IPS-NIHi7 (cell line): ENCODE data around the gene WLS.

Source experiments
- DNase-seq: peaks from one replicate; pipeline ENCODE4 v3.0.0; 2012; ENCODE audit warnings: mixed read lengths; ENCODE audit errors: extremely low spot score

Gene WLS

DNA sequence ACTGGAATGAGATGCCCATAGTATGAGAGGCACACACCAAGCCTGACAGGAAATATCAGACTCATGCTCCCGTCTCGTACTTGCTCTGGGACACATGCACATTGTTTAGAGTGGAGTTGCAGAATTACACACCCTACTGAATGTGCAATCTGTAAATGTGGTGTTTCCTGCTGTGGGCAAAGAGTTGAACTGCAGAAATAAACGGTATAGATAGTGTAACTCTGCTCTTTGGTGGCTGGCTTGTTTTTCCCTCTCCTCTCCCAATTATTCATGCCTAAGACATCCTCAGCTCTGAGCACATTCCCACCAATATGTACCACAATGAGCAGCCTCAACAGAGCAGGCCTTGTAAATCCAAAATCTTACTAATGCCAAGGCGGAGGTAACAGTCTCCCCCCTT is 91.8 kb downstream of the WLS start:
- no peak for DNase-seq

GRCh38 chr1:68136187-68136586 is 96.1 kb downstream of the WLS start:
- DNase-seq = no peak

- DNase-seq = no peak
Observed at GRCh38 chr1:68132426-68133130, 99.7 kb downstream of the WLS start.

DNA sequence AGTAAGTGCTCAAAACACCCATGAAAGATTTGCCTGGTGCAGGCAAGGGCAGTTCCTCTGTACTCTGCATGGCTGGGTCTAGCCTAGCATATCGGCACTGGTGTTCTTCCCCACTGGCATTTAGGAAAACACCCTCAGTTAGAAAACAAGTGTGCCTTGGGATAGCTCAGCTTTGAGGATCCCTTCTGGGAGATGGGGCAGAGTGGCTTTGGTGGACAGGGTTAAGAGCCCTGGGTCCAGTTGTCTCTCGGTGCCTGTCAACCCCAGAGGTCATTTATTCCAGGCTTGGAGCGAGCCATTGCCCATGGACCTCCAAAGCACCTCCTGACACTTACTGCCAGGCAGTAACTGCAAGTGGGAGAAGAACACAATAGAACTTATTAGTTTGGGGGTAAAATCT is 101.1 kb downstream of the WLS start:
- no peak for DNase-seq

DNA sequence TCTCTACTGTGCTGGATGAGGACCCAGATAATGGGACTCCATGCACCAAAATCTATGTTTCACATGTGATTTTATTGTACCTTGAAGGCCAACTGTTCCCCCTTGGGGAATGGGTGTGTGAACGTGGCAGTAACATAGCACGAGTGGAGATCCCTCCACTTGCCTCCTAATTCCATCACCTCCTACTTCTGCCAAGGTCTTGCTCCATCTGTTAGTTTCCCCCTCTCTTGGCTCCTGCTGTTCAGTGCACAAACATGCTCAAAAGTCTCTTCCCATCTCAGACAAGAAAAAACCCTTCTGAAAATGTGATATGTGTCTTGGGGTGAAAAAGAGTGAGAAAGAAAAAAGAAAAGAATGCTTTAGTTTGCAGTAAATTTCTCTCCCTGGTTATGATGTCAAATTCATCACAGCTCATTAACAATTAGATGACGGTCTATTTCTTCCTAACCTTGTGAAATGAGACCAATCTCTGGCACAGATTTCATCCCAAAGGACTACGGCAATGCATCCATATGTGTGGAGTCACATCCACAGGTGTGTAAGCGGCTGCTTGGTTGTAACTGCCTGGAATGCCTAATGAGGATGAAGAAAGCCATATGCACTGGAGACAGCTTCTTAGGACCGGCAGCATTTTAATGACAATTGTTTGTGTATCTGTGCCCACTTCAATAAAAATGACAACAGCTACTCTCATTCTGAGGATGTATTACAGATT is 102.6 kb downstream of the WLS start:
- DNase-seq = no peak

DNA sequence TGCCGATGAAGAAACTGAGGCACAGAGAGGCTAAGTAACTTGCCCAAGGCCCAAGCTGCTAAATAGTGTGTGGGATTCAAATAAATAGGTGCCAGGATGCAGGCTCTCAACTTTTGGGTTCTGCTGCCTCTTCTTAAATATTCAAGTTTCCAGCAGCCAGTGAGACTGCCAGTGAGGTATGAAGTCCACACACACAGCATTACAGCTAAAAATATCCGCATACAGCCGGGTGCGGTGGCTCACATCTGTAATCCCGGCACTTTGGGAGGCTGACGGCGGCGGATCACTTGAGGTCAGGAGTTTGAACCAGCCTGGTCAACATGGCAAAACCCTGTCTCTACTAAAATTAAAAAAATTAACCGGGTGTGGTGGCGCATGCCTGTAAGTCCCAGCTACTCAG is 103.5 kb downstream of the WLS start:
- DNase-seq = no peak

DNA sequence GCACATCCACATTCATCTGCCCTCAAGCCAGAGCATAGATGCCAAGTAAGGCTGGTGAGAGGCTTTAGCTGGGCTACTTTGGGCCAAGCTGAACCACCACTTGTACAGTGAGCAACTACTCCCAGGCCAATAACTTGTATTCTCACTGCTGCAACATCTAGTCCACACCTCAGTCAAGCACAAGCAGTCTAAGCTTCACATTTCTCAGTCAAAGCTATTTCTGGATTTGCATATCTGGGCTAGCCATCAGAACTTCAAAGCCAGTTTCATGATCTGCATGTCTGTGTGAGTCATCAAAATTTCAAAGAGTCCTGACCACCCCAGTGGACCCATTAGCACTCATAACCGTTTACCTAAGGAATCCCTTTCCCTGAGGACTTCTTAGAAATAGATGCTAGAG is 104.2 kb downstream of the WLS start:
- DNase-seq = peak; percentile 30

GRCh38 chr1:68121536-68121935 is 110.8 kb downstream of the WLS start:
- DNase-seq = no peak

DNA sequence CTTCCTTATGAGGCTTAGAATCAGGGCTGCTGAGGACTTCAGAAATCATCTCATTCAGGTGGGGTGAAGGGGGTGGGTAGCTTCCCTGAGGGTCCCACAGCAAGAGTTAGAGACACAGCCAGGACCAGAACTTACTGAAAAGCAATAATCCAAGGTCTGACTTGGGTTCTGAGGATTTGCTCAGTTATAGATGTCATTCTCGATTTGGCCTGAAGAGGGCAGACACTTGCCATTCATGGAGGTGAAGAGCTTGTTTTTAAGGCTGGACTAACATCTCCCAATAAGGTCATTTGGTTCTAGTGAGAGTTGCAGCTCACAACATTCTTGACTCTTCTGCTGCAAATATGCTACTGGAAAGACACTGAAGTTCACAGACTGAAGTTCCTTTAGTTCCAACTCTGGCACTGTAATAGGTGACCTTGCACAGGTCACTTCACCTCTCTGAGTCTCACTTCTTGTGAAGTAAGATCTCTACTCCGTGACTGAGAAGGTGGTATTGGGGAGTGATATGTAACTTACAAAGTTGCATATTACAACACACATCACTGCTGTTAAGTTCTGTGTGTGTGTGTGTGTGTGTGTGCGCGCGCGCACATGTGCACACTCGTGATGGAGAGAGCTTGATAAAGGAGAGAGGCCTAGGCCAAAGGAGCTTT is 112.1 kb downstream of the WLS start:
- DNase-seq = peak; percentile 77

- no peak for DNase-seq
Observed at GRCh38 chr1:68119445-68119844, 112.9 kb downstream of the WLS start.

- no peak for DNase-seq
Observed at GRCh38 chr1:68117416-68117815, 114.9 kb downstream of the WLS start.

- DNase-seq = peak; percentile 51
Observed at GRCh38 chr1:68116643-68117235, 115.6 kb downstream of the WLS start.

GRCh38 chr1:68115308-68115707 is 117.0 kb downstream of the WLS start:
- DNase-seq = no peak

DNA sequence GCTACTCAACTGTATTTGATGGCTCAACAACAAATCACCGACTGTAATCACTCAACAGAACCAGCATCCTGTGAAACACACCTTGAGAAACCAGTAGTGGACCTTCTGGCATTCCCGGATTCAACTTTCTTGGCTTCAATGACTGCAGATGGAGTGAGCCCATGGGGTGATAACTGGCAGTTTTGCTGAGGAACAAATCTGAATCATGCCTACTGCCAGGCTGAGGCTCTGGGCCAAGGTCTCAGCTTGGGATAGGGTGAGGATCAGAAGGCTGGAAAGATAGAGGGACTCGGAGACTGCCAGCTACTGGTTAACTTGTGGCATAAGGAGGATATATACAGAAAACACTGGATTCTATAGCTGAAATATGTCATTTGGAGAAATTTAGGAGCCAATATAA is 118.4 kb downstream of the WLS start:
- no peak for DNase-seq

GRCh38 chr1:68112835-68113243 is 119.5 kb downstream of the WLS start:
- no peak for DNase-seq

- DNase-seq = peak; percentile 38
Observed at GRCh38 chr1:68111519-68112436, 120.5 kb downstream of the WLS start.

DNA sequence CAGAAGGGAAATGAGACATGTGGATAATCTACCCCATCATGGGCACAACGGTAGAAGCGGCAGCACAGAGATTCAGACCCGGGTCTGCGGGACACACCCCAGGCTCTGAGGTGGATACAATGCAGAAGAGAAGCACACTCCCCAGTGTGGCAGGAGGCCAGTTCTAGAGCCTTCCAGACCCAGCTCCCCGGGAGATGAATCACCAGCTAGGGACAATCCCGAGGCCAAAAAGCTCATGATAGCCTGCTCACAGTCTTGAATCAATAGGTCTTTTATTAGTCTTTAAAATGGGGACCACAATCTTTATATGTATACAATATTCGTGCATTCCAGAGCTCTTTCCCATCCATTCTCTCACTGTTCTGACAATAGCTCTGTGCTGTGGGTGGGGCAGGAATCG is 124.6 kb downstream of the WLS start:
- DNase-seq = no peak

- no peak for DNase-seq
Observed at GRCh38 chr1:68103884-68104554, 128.3 kb downstream of the WLS start.

DNA sequence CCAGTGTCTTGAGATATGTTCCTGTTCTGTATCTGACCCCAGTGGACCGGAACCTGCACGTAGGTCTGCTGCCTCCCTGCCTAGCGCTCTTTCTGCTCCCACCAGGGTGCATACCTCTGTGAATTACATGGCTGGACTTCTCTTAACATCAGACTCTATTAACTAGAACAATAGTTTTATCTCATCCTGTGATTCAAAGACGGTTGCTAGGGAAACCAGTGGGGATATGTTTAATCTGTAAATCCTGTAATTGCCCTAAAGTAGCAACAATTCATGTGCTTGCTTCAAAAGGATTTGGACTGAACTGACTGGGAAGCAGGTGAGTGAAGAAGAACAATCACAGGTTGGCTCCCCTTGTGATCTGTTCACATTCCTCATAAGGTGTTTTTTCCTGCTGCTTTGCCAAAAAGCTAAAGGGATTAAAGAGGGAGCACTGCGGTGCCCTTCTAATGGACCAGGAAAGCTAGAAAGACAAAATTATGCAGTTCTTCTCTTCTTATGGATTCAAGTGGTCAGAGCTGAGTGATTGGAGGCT is 129.2 kb downstream of the WLS start:
- no peak for DNase-seq

DNA sequence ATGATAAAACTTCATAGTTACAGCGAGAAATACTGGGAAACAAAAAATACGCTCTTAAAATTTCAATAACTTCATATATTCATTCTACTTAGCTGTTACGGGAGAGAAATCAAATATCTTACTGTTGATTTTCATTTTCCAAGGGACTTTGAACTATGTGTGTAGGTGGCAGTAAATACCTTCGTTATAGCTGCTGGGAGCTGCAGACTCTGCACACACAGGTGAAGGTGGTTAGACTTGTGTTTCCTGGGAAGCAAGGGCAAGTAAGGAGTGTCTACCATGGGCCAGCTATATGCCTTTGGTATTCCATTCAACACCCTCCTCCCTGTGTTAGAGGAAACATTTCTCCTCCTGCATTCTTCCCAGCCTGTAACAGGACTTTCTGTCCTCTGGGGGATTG is 130.5 kb downstream of the WLS start:
- DNase-seq = no peak

GRCh38 chr1:68100571-68100970 is 131.8 kb downstream of the WLS start:
- DNase-seq = no peak
